Kidney (tissue), 14 donors: ENCODE results near the gene NUP214. TPM values are rescaled to one million over a fixed set of nuclear protein-coding genes. Genes with fewer than 3 reads are reported as not detected.

Source experiments
- DNase-seq, 5 donors: peaks; one replicate each; pipeline ENCODE4 v3.0.0-alpha.2; 2013 to 2020
- FAIRE-seq: peaks from 2 replicates; lab custom pipeline; 2012; peaks lifted over from hg19 to GRCh38; lab: Jason Lieb, UNC
- H3K27ac ChIP-seq, 2 donors: one replicate each; pipeline ENCODE4 v1.7.0; 2013; ENCODE audit warnings: low read depth in 2 of 2, low read length in 2 of 2, inconsistent platforms in 1 of 2
- H3K27me3 ChIP-seq: one replicate; pipeline ENCODE4 v1.7.1; 2013; ENCODE audit warnings: low read length, inconsistent platforms; ENCODE audit not compliant: control insufficient read depth, insufficient read depth
- H3K36me3 ChIP-seq, 3 donors: one replicate each; pipeline versions ENCODE4 v1.7.0 to v1.7.1; 2013; ENCODE audit warnings: low read length in 3 of 3, control low read depth in 1 of 3, inconsistent platforms in 1 of 3; ENCODE audit not compliant: insufficient read depth in 3 of 3, control insufficient read depth in 2 of 3
- H3K4me1 ChIP-seq, 3 donors: one replicate each; pipeline versions ENCODE4 v1.7.0 to v1.7.1; 2013; ENCODE audit warnings: low read length in 3 of 3, inconsistent platforms in 1 of 3, low read depth in 1 of 3; ENCODE audit not compliant: control insufficient read depth in 2 of 3, insufficient read depth in 2 of 3
- H3K4me3 ChIP-seq, 3 donors: one replicate each; pipeline versions ENCODE4 v1.7.0 to v1.8.1; 2013; ENCODE audit warnings: low read length in 3 of 3, control low read depth in 1 of 3, inconsistent platforms in 1 of 3
- H3K9ac ChIP-seq, 3 donors: one replicate each; pipeline versions ENCODE4 v1.7.0 to v1.7.1; 2013; ENCODE audit warnings: low read length in 3 of 3, control low read depth in 1 of 3, inconsistent platforms in 1 of 3
- H3K9me3 ChIP-seq, 3 donors: one replicate each; pipeline versions ENCODE4 v1.7.0 to v1.7.1; 2013; ENCODE audit warnings: low read length in 3 of 3, control low read depth in 1 of 3, inconsistent platforms in 1 of 3; ENCODE audit not compliant: control insufficient read depth in 2 of 3, insufficient read depth in 1 of 3
- intact Hi-C: fragments of 100-400 bp; cut with DNase I; formaldehyde crosslinking; loops from one replicate; pipeline ENCODE4 v1.11.1; 2022
- polyA plus RNA-seq: library from polyadenylated mRNA; stranded (reverse); fragments of 350-450 nt; fragmentation: Illumina TruSeq; extraction: RNeasy Lipid Tissue Mini Kit (QIAGEN cat#74804); gene quantifications from one replicate; pipeline ENCODE4 v1.2.3, GENCODE V29; 2014; ENCODE audit warnings: low read depth, low replicate concordance; ENCODE audit not compliant: insufficient read depth
- total RNA-seq: library from RNA; stranded (reverse); fragmentation: NEBNext Ultra II Directional; extraction: Animal tissue kit (Norgen Biotek cat#: 25700); gene quantifications from one replicate; pipeline ENCODE4 v1.2.1, GENCODE V29; 2021
- TF ChIP-seq, protein P1 (sequence below): IDR thresholded peaks from 3 replicates; pipeline ENCODE4 v1.5.1; 2012; ENCODE audit warnings: mild to moderate bottlenecking, moderate library complexity, borderline replicate concordance; ENCODE audit not compliant: insufficient read depth; ENCODE audit errors: extremely low read depth
- donor health status: control.
- donor health status: control.
- donor health status: control.
- donor health status: control.
- donor health status: control.
- donor health status: DM: yes; HTN: yes; CAD: no.
- donor health status: Normal renal cell carcinoma (clear cell type).

Gene NUP214
- total and polyA plus RNA-seq, 2 donors from 2014 or later: 28.4 to 75.3 TPM

- H3K27me3 ChIP-seq: peaks cover 7% of the 10 kb centered on the region
- no peak overlapping the region for H3K9ac ChIP-seq
- no peak overlapping the region for H3K27ac ChIP-seq
- H3K4me3 ChIP-seq: no peak overlapping the region
- TF ChIP-seq, protein P1, sequence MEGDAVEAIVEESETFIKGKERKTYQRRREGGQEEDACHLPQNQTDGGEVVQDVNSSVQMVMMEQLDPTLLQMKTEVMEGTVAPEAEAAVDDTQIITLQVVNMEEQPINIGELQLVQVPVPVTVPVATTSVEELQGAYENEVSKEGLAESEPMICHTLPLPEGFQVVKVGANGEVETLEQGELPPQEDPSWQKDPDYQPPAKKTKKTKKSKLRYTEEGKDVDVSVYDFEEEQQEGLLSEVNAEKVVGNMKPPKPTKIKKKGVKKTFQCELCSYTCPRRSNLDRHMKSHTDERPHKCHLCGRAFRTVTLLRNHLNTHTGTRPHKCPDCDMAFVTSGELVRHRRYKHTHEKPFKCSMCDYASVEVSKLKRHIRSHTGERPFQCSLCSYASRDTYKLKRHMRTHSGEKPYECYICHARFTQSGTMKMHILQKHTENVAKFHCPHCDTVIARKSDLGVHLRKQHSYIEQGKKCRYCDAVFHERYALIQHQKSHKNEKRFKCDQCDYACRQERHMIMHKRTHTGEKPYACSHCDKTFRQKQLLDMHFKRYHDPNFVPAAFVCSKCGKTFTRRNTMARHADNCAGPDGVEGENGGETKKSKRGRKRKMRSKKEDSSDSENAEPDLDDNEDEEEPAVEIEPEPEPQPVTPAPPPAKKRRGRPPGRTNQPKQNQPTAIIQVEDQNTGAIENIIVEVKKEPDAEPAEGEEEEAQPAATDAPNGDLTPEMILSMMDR: no peak
- no peak for FAIRE-seq
- no peaks in the 10 kb centered on the region for H3K36me3 ChIP-seq
- peaks cover 0 to 2% (median 0%) of the 10 kb centered on the region in 3 donors for H3K4me1 ChIP-seq
- DNase-seq: no peak
- no peaks in the 10 kb centered on the region for H3K9me3 ChIP-seq
- intact Hi-C loops: no loop called here
Measured at GRCh38 chr9:131279863-131280570, 154.6 kb downstream of the NUP214 start.

GRCh38 chr9:131280660-131281059, 155.3 kb downstream of the NUP214 start:
- no peaks in the 10 kb centered on the region for H3K36me3 ChIP-seq
- no peak for FAIRE-seq
- H3K9ac ChIP-seq: no peak overlapping the region
- intact Hi-C loops: no loop called here
- H3K4me1 ChIP-seq: peaks cover 0 to 2% (median 0%) of the 10 kb centered on the region in 3 donors
- no peak for DNase-seq
- no peaks in the 10 kb centered on the region for H3K9me3 ChIP-seq
- H3K27ac ChIP-seq: no peak overlapping the region
- TF ChIP-seq, protein P1: no peak
- peaks cover 7% of the 10 kb centered on the region for H3K27me3 ChIP-seq
- H3K4me3 ChIP-seq: no peak overlapping the region

GRCh38 chr9:131281119-131281965, 156.0 kb downstream of the NUP214 start:
- intact Hi-C loops: no loop called here
- no peak overlapping the region for H3K9ac ChIP-seq
- no peaks in the 10 kb centered on the region for H3K36me3 ChIP-seq
- no peak overlapping the region for H3K27ac ChIP-seq
- no peak overlapping the region for H3K4me3 ChIP-seq
- H3K9me3 ChIP-seq: no peaks in the 10 kb centered on the region
- TF ChIP-seq, protein P1: no peak
- DNase-seq (no peak), FAIRE-seq (no peak)
- peaks cover 5% of the 10 kb centered on the region for H3K27me3 ChIP-seq
- peaks cover 0 to 2% (median 0%) of the 10 kb centered on the region in 3 donors for H3K4me1 ChIP-seq
